ENCODE data around the gene TMEM184A.

- TF ChIP-seq CTCF (IDR thresholded peaks at IDR 0.05; ENCODE audit: low read depth, low read length) = no peak
- TF ChIP-seq EZH2phosphoT487 (IDR thresholded peaks at IDR 0.05; ENCODE audit: low read depth) = no peak
These were observed 41.8 kb upstream of the TMEM184A start for GRCh38 chr7:1597791-1598190.
